H9 (cell line): ENCODE data around the gene CCR8. TPM values are rescaled to one million over a fixed set of nuclear protein-coding genes. Genes with fewer than 3 reads are reported as not detected.

ENCODE experiments used
- DNase-seq: peaks from one replicate; pipeline ENCODE4 v3.0.0-alpha.2; 2017
- H2AFZ ChIP-seq: one replicate; pipeline ENCODE4 v1.6.1; 2013; ENCODE audit warnings: mild to moderate bottlenecking, low read length, control low read depth, moderate library complexity
- H2AK5ac ChIP-seq: 2 replicates; pipeline ENCODE4 v1.6.1; 2013; ENCODE audit warnings: low read length, control low read depth, mixed read lengths; ENCODE audit not compliant: insufficient read length
- H2BK120ac ChIP-seq: one replicate; pipeline ENCODE4 v1.6.1; 2013; ENCODE audit warnings: low read depth, mild to moderate bottlenecking, low read length, control low read depth, inconsistent platforms; ENCODE audit not compliant: poor library complexity, severe bottlenecking
- H2BK12ac ChIP-seq: 2 replicates; pipeline ENCODE4 v1.6.1; 2013; ENCODE audit warnings: low read length, control low read depth, mixed read lengths, low read depth; ENCODE audit not compliant: insufficient read length
- H2BK15ac ChIP-seq: 2 replicates; pipeline ENCODE4 v1.6.1; 2013; ENCODE audit warnings: low read depth, low read length, control low read depth
- H2BK20ac ChIP-seq: one replicate; pipeline ENCODE4 v1.6.1; 2013; ENCODE audit warnings: low read depth, mild to moderate bottlenecking, low read length, control low read depth, inconsistent platforms; ENCODE audit not compliant: poor library complexity, severe bottlenecking
- H2BK5ac ChIP-seq: 2 replicates; pipeline ENCODE4 v1.6.1; 2013; ENCODE audit warnings: low read length, control low read depth, mixed read lengths; ENCODE audit not compliant: insufficient read length
- H3K14ac ChIP-seq: 2 replicates; pipeline ENCODE4 v1.6.1; 2013; ENCODE audit warnings: low read length, control low read depth; ENCODE audit not compliant: insufficient read depth
- H3K18ac ChIP-seq: 2 replicates; pipeline ENCODE4 v1.6.1; 2013; ENCODE audit warnings: low read depth, mild to moderate bottlenecking, mixed read lengths, low read length, control low read depth; ENCODE audit not compliant: insufficient read length
- H3K23ac ChIP-seq: 2 replicates; pipeline ENCODE4 v1.6.1; 2013; ENCODE audit warnings: low read length, control low read depth, mixed read lengths, low read depth; ENCODE audit not compliant: insufficient read length
- H3K23me2 ChIP-seq: 2 replicates; pipeline ENCODE4 v1.6.1; 2013; ENCODE audit warnings: low read depth, mild to moderate bottlenecking, mixed read lengths, low read length, control low read depth; ENCODE audit not compliant: insufficient read length, poor library complexity, severe bottlenecking
- H3K27ac ChIP-seq: 2 replicates; pipeline ENCODE4 v1.5.1; 2013; ENCODE audit warnings: low read length, control low read depth, mixed read lengths, low read depth; ENCODE audit not compliant: insufficient read length
- H3K27me3 ChIP-seq: 2 replicates; pipeline ENCODE4 v1.6.1; 2013; ENCODE audit warnings: low read length, control low read depth, inconsistent platforms; ENCODE audit not compliant: insufficient read depth
- H3K4ac ChIP-seq: 2 replicates; pipeline ENCODE4 v1.6.1; 2013; ENCODE audit warnings: low read depth, mild to moderate bottlenecking, control low read depth, inconsistent platforms, low read length, moderate library complexity
- H3K4me1 ChIP-seq: 2 replicates; pipeline ENCODE4 v1.6.1; 2013; ENCODE audit warnings: low read length, control low read depth, inconsistent platforms; ENCODE audit not compliant: insufficient read depth
- H3K4me2 ChIP-seq: 2 replicates; pipeline ENCODE4 v1.6.1; 2013; ENCODE audit warnings: low read length, control low read depth, mixed read lengths; ENCODE audit not compliant: insufficient read length, insufficient read depth
- H3K56ac ChIP-seq: 2 replicates; pipeline ENCODE4 v1.6.1; 2013; ENCODE audit warnings: low read depth, mild to moderate bottlenecking, mixed read lengths, low read length, control low read depth; ENCODE audit not compliant: insufficient read length
- H3K79me1 ChIP-seq: 2 replicates; pipeline ENCODE4 v1.6.1; 2013; ENCODE audit warnings: low read depth, mild to moderate bottlenecking, moderate library complexity, low read length, control low read depth, inconsistent platforms; ENCODE audit not compliant: insufficient read depth, poor library complexity, severe bottlenecking
- H3K79me2 ChIP-seq: 2 replicates; pipeline ENCODE4 v1.6.1; 2013; ENCODE audit warnings: low read length, control low read depth, inconsistent platforms; ENCODE audit not compliant: insufficient read depth
- H3K9ac ChIP-seq: 2 replicates; pipeline ENCODE4 v1.6.1; 2013; ENCODE audit warnings: low read length, control low read depth, mixed read lengths; ENCODE audit not compliant: insufficient read length; ENCODE audit errors: extremely low read depth
- H3K9me3 ChIP-seq: one replicate; pipeline ENCODE4 v1.6.1; 2013; ENCODE audit warnings: low read depth, low read length, inconsistent platforms; ENCODE audit not compliant: control insufficient read depth
- H3T11ph ChIP-seq: one replicate; pipeline ENCODE4 v1.6.1; 2013; ENCODE audit warnings: mild to moderate bottlenecking, low read length, control low read depth, inconsistent platforms
- H4K20me1 ChIP-seq: one replicate; pipeline ENCODE4 v1.6.1; 2013; ENCODE audit not compliant: control insufficient read depth, insufficient read length, insufficient read depth
- H4K5ac ChIP-seq: 2 replicates; pipeline ENCODE4 v1.6.1; 2013; ENCODE audit warnings: low read depth, mild to moderate bottlenecking, mixed read lengths, low read length, control low read depth; ENCODE audit not compliant: insufficient read length
- H4K8ac ChIP-seq: replicated peaks from 2 replicates; pipeline ENCODE4 v1.6.1; 2013; ENCODE audit warnings: low read length, control low read depth, mixed read lengths, low read depth; ENCODE audit not compliant: insufficient read length
- H4K91ac ChIP-seq: 2 replicates; pipeline ENCODE4 v1.6.1; 2013; ENCODE audit warnings: low read depth, mild to moderate bottlenecking, moderate library complexity, mixed read lengths, low read length, control low read depth; ENCODE audit not compliant: insufficient read length
- H3K27ac Mint-ChIP-seq, 3 experiments: 2 replicates in 2 of 3; 3 replicates in 1 of 3; pipeline ENCODE4 v1.8.0; 2020 to 2021; ENCODE audit warnings: mixed read lengths in 3 of 3, mild to moderate bottlenecking in 1 of 3, moderate library complexity in 1 of 3
- H3K27me3 Mint-ChIP-seq: 2 replicates; pipeline ENCODE4 v1.8.0; 2021; ENCODE audit warnings: low read depth, mild to moderate bottlenecking, moderate library complexity, mixed read lengths
- H3K36me3 Mint-ChIP-seq, 3 experiments: 2 replicates in 2 of 3; 3 replicates in 1 of 3; pipeline ENCODE4 v1.8.0; 2020 to 2021; ENCODE audit warnings: low read depth in 3 of 3, mixed read lengths in 3 of 3; ENCODE audit not compliant: insufficient read depth in 1 of 3
- H3K4me1 Mint-ChIP-seq, 2 experiments: 2 replicates each; pipeline ENCODE4 v1.8.0; 2020; ENCODE audit warnings: mixed read lengths in 2 of 2
- H3K4me3 Mint-ChIP-seq, 2 experiments: 2 replicates in 1 of 2; 3 replicates in 1 of 2; pipeline ENCODE4 v1.8.0; 2020 to 2021; ENCODE audit warnings: mild to moderate bottlenecking in 2 of 2, mixed read lengths in 2 of 2, moderate library complexity in 1 of 2
- H3K9me3 Mint-ChIP-seq, 2 experiments: 2 replicates in 1 of 2; 3 replicates in 1 of 2; pipeline ENCODE4 v1.8.0; 2020; ENCODE audit warnings: mild to moderate bottlenecking in 2 of 2, mixed read lengths in 2 of 2, moderate library complexity in 1 of 2
- total RNA-seq: library from RNA; stranded (reverse); gene quantifications from 2 replicates; pipeline ENCODE4 v1.2.1, GENCODE V29; 2021
- TF ChIP-seq, protein P1 (sequence below): fragments of 200-600 bp; sonication (generic); conservative IDR thresholded peaks from 3 replicates; pipeline ENCODE4 v1.8.0; 2021; ENCODE audit warnings: antibody characterized with exemption, mild to moderate bottlenecking

Gene CCR8
- total RNA-seq, 1 experiment from 2014 or later: 0.31 TPM

DNA sequence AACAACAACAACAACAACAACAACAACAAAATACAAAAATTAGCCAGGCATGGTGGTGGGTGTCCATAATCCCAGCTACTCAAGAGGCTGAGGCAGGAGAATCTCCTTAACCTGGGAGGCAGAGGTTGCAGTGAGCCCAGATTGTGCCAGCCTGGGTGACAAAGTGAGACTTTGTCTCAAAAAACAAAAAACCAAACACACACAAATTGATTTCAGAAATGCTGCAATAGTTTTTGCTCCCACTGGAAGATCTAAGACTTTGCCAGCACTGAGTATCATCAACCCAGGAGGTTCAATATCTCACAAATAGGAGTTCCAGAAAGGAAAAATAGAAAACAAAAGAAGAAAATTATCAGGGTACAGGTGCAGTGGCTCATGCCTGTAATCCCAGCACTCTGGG, 16.2 kb upstream of the CCR8 start:
- H2BK15ac ChIP-seq: no peak overlapping the region
- H3K4me1 ChIP-seq: no peaks in the 10 kb centered on the region
- no peak overlapping the region for H4K91ac ChIP-seq
- H2BK12ac ChIP-seq: no peak overlapping the region
- no peak overlapping the region for H2AK5ac ChIP-seq
- no peaks in the 10 kb centered on the region for H3K4me1 Mint-ChIP-seq
- H3K56ac ChIP-seq: no peak overlapping the region
- peaks cover 25 to 29% of the 10 kb centered on the region in 2 experiments for H3K9me3 Mint-ChIP-seq
- no peak overlapping the region for H3K14ac ChIP-seq
- H2BK20ac ChIP-seq: no peak overlapping the region
- no peak overlapping the region for H3K4me3 Mint-ChIP-seq
- H3K27me3 ChIP-seq: no peaks in the 10 kb centered on the region
- H3K23ac ChIP-seq: no peak overlapping the region
- H3K23me2 ChIP-seq: no peaks in the 10 kb centered on the region
- no peak overlapping the region for H3K18ac ChIP-seq
- no peaks in the 10 kb centered on the region for H4K20me1 ChIP-seq
- TF ChIP-seq, protein P1, sequence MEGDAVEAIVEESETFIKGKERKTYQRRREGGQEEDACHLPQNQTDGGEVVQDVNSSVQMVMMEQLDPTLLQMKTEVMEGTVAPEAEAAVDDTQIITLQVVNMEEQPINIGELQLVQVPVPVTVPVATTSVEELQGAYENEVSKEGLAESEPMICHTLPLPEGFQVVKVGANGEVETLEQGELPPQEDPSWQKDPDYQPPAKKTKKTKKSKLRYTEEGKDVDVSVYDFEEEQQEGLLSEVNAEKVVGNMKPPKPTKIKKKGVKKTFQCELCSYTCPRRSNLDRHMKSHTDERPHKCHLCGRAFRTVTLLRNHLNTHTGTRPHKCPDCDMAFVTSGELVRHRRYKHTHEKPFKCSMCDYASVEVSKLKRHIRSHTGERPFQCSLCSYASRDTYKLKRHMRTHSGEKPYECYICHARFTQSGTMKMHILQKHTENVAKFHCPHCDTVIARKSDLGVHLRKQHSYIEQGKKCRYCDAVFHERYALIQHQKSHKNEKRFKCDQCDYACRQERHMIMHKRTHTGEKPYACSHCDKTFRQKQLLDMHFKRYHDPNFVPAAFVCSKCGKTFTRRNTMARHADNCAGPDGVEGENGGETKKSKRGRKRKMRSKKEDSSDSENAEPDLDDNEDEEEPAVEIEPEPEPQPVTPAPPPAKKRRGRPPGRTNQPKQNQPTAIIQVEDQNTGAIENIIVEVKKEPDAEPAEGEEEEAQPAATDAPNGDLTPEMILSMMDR: no peak
- no peak overlapping the region for H2BK120ac ChIP-seq
- no peaks in the 10 kb centered on the region for H3K79me2 ChIP-seq
- no peak overlapping the region for H3T11ph ChIP-seq
- no peak overlapping the region for H3K27ac Mint-ChIP-seq
- H3K4ac ChIP-seq: no peak overlapping the region
- H3K27ac ChIP-seq: no peak overlapping the region
- peaks cover 3 to 11% (median 7%) of the 10 kb centered on the region in 3 experiments; a peak in 6 of 7 replicates for H3K36me3 Mint-ChIP-seq
- H3K79me1 ChIP-seq: no peaks in the 10 kb centered on the region
- no peaks in the 10 kb centered on the region for H3K9me3 ChIP-seq
- H4K5ac ChIP-seq: no peak overlapping the region
- H2BK5ac ChIP-seq: no peak overlapping the region
- DNase-seq: no peak
- H3K9ac ChIP-seq: no peak overlapping the region
- no peak overlapping the region for H4K8ac ChIP-seq
- H2AFZ ChIP-seq: no peak overlapping the region
- H3K27me3 Mint-ChIP-seq: peaks cover 6% of the 10 kb centered on the region
- no peak overlapping the region for H3K4me2 ChIP-seq
